ENCODE data around the gene RGS7. TPM values are rescaled to one million over a fixed set of nuclear protein-coding genes. Genes with fewer than 3 reads are reported as not detected.

Gene RGS7
- total and polyA plus RNA-seq, 2 of the 8 experiments (the other 6 are each of a cell fraction or from before 2014, with no cell fraction given) = 1.6 to 3.0 TPM

DNA sequence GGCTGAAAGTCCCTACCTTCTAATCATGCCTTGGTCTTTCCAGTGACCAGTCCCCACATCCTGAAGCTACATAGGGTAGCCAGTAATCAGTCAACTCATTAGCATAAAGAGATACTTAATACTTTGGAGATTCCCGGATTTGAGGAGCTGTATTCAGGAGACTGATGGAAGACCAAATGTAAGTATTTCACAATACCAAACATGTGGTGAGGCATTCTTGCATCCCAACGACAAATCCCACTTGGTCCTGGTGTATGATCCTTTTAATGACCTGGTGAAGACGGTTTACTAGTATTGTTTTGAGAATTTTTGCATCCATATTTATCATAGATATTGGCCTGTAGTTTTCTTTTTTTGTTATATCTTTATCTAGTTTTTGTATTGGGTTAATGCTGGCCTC, 40.6 kb downstream of the RGS7 start:
- H4K91ac ChIP-seq (replicated peaks; ENCODE audit: insufficient read length, low read length) = no peak overlapping the region
- no peaks in the 10 kb centered on the region for H3K79me1 ChIP-seq (ENCODE audit: low read depth, low read length)
- no peaks in the 10 kb centered on the region for H3K9me3 ChIP-seq (ENCODE audit: insufficient read depth in 2 of 2, low read depth in 1 of 2, low read length in 1 of 2)
- TF ChIP-seq, protein P1, sequence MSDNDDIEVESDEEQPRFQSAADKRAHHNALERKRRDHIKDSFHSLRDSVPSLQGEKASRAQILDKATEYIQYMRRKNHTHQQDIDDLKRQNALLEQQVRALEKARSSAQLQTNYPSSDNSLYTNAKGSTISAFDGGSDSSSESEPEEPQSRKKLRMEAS (IDR thresholded peaks at IDR 0.05) = no peak
- peak; percentile 30; the same call in 1 of the 2 replicates for TF ChIP-seq CEBPB (IDR thresholded peaks at IDR 0.05; ENCODE audit: low read depth, low read length)
- no peak for TF ChIP-seq HDAC6 (IDR thresholded peaks at IDR 0.05; ENCODE audit: low read depth, low read length)
- no peak for TF ChIP-seq TAF1 (IDR thresholded peaks at IDR 0.05; ENCODE audit: low read depth, low read length)
- no peak for TF ChIP-seq EZH2 (IDR thresholded peaks at IDR 0.05; ENCODE audit: low read depth, low read length, severe bottlenecking)
- no peak for TF ChIP-seq CTBP2 (IDR thresholded peaks at IDR 0.05; ENCODE audit: borderline replicate concordance, insufficient read depth, insufficient read length, low read length)
- no peaks in the 10 kb centered on the region for H3K79me2 ChIP-seq (ENCODE audit: control insufficient read depth in 1 of 2, insufficient read depth in 2 of 2, low read length in 2 of 2)
- no peak overlapping the region for H3K4me2 ChIP-seq (ENCODE audit: insufficient read depth in 1 of 2, low read depth in 2 of 2, low read length in 2 of 2)
- H2AFZ ChIP-seq (ENCODE audit: low read length) = no peak overlapping the region
- no peak overlapping the region for H4K8ac ChIP-seq (ENCODE audit: extremely low read depth, insufficient read depth, low read length)
- H2BK12ac ChIP-seq (ENCODE audit: low read depth, low read length) = no peak overlapping the region
- no peak overlapping the region for H3K4ac ChIP-seq (replicated peaks; ENCODE audit: insufficient read length, low read depth, low read length)
- no peaks in the 10 kb centered on the region for H3K23me2 ChIP-seq (ENCODE audit: low read depth, low read length)
- no peak overlapping the region for H2BK5ac ChIP-seq (ENCODE audit: low read depth, low read length)
- no peak overlapping the region for H3K9ac ChIP-seq (replicated peaks in 1 of 4; ENCODE audit: extremely low read depth in 1 of 4, low read depth in 3 of 4, low read length in 3 of 4)
- no peak overlapping the region for H3K18ac ChIP-seq (ENCODE audit: extremely low read depth, low read length)
- H2BK15ac ChIP-seq (ENCODE audit: low read length) = no peak overlapping the region
- H4K5ac ChIP-seq (ENCODE audit: insufficient read length, low read depth, low read length) = no peak overlapping the region
- DNase-seq (ENCODE audit: low read depth in 1 of 2, low spot score in 2 of 2) (no peak), FAIRE-seq (no peak)
- H2BK20ac ChIP-seq (ENCODE audit: low read length) = no peak overlapping the region
- ChIA-PET POLR2A (ENCODE audit: partially characterized antibody) (no interaction called here), CTCF (ENCODE audit: partially characterized antibody) (no interaction called here)
- no peak overlapping the region for H3K14ac ChIP-seq (ENCODE audit: insufficient read length)
- no peak overlapping the region for H2AK5ac ChIP-seq (ENCODE audit: low read depth, low read length)
- no peaks in the 10 kb centered on the region for H3K27me3 ChIP-seq (replicated peaks in 1 of 4; ENCODE audit: control insufficient read depth in 3 of 4, extremely low read depth in 1 of 4, insufficient read depth in 3 of 4, low read length in 3 of 4)
- H3K36me3 ChIP-seq (ENCODE audit: control insufficient read depth in 2 of 4, insufficient read depth in 4 of 4, low read length in 3 of 4) = no peaks in the 10 kb centered on the region
- no peaks in the 10 kb centered on the region for H4K20me1 ChIP-seq (replicated peaks in 1 of 2; ENCODE audit: control insufficient read depth in 1 of 2, insufficient read depth in 2 of 2, low read length in 2 of 2)
- H2BK120ac ChIP-seq (replicated peaks; ENCODE audit: low read depth, low read length) = no peak overlapping the region
- H3K4me1 ChIP-seq (replicated peaks in 1 of 4; ENCODE audit: control insufficient read depth in 3 of 4, insufficient read depth in 4 of 4, low read length in 3 of 4) = no peaks in the 10 kb centered on the region
- no peak overlapping the region for H3K27ac ChIP-seq (ENCODE audit: low read depth, low read length)
- H3K23ac ChIP-seq (ENCODE audit: insufficient read length) = no peak overlapping the region
- H3K56ac ChIP-seq (replicated peaks; ENCODE audit: insufficient read length, low read depth, low read length) = no peak overlapping the region
- no peak overlapping the region for H3K4me3 ChIP-seq (ENCODE audit: extremely low read depth in 1 of 4, insufficient read depth in 2 of 4, low read depth in 3 of 4, low read length in 4 of 4)
- WGBS, 2 experiments (ENCODE audit: extremely low coverage in 1 of 2, insufficient coverage in 1 of 2, insufficient read length in 1 of 2, insufficient replicate concordance in 2 of 2, low coverage in 1 of 2, low lambda C conversion rate in 2 of 2, missing lambda C conversion rate in 1 of 2) = 91% methylated on average over 3 of the region's 3 CpGs; no CpG with 5 or more reads in 1 of the 2 experiments
